Measurements from ENCODE around the gene MEX3A.

MEX3A gene

GRCh38 chr1:156078728-156079127, 3.5 kb downstream of the MEX3A start:
- H3K4me3 ChIP-seq (ENCODE audit: low read depth, low read length): no peak overlapping the region
- no peak overlapping the region for H3K27ac ChIP-seq
- TF ChIP-seq, protein P1, sequence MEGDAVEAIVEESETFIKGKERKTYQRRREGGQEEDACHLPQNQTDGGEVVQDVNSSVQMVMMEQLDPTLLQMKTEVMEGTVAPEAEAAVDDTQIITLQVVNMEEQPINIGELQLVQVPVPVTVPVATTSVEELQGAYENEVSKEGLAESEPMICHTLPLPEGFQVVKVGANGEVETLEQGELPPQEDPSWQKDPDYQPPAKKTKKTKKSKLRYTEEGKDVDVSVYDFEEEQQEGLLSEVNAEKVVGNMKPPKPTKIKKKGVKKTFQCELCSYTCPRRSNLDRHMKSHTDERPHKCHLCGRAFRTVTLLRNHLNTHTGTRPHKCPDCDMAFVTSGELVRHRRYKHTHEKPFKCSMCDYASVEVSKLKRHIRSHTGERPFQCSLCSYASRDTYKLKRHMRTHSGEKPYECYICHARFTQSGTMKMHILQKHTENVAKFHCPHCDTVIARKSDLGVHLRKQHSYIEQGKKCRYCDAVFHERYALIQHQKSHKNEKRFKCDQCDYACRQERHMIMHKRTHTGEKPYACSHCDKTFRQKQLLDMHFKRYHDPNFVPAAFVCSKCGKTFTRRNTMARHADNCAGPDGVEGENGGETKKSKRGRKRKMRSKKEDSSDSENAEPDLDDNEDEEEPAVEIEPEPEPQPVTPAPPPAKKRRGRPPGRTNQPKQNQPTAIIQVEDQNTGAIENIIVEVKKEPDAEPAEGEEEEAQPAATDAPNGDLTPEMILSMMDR (IDR thresholded peaks at IDR 0.05; ENCODE audit: low read depth, low read length, missing control alignments): no peak
- peaks cover 12% of the 10 kb centered on the region for H3K36me3 ChIP-seq (replicated peaks)
- in situ Hi-C loops (cut with HindIII; ENCODE audit: low pct_ligation_motif_present, low sequenced_read_pairs): no loop called here
- DNase-seq: no peak
- H3K27me3 ChIP-seq (replicated peaks): no peaks in the 10 kb centered on the region

DNA sequence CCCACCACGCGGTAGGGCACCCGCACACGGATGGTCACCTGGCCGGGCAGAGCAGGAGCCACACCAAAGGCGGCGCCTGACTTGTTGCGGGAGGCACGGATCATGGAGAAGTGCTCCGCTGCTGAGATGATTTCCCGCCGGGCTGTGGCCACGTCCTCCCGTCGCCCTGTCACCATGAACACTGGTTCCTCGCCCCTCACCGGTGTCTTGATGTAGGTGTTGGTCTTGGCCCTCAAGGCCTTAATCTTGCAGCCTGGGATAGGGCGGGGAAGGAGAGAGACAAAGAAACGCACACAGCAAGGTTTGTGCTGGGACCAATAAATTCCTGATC, 4.9 kb downstream of the MEX3A start:
- in situ Hi-C loops (cut with HindIII; ENCODE audit: low pct_ligation_motif_present, low sequenced_read_pairs): no loop called here
- no peak overlapping the region for H3K27ac ChIP-seq
- H3K4me3 ChIP-seq (ENCODE audit: low read depth, low read length): no peak overlapping the region
- H3K36me3 ChIP-seq (replicated peaks): peaks cover 12% of the 10 kb centered on the region
- TF ChIP-seq, protein P1 (IDR thresholded peaks at IDR 0.05; ENCODE audit: low read depth, low read length, missing control alignments): no peak
- no peak for DNase-seq
- H3K27me3 ChIP-seq (replicated peaks): no peaks in the 10 kb centered on the region

DNA sequence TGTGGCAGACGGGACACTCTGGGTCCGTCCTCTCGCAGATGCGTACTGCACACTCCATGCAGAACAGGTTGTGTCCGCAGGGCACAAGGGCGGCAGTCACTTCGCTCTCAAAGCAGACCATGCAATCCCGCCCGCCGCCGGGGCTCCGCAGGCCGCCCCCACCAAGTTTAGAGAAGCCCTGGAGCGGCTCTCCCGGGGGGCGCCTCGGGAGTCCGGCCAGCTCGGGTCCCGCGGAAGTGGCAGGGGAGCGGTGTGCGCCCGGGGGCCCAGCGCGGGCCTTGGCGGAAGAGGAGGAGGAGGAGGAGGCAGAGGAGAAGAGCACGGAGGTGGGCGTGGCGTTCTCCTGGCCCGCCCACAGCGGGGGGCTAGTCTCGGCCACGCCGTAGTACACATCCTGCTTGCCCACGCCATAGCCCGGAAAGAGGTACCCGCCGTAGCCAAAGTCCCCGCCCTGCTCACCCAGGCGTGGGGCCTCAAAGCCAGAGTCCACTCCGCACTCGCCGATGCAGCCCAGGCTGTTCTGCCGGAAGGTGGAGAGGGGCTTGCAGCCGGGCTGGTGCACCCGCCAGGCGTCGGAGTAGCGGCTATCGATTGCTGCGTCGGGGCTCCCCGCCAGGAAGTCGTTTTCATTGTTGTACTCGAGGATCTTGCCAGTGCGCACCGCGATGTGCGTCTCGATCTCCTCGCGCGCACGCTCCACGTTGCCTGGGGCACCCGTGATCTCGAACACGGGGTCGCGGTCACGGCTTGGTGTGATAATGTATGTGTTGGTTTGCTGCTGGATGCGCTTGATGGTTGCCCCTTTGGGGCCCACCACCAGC, 5.4 kb downstream of the MEX3A start:
- Histone ChIP-seq H3K27ac (no peak overlapping the region), H3K36me3 (replicated peaks) (peaks cover 12% of the 10 kb centered on the region), H3K4me3 (ENCODE audit: low read depth, low read length) (peak overlapping the region; percentile 20), H3K27me3 (replicated peaks) (no peaks in the 10 kb centered on the region)
- no peak for DNase-seq
- TF ChIP-seq, protein P1 (IDR thresholded peaks at IDR 0.05; ENCODE audit: low read depth, low read length, missing control alignments): no peak
- in situ Hi-C loops (cut with HindIII; ENCODE audit: low pct_ligation_motif_present, low sequenced_read_pairs): no loop called here

GRCh38 chr1:156075775-156076204, 6.5 kb downstream of the MEX3A start:
- Histone ChIP-seq H3K36me3 (replicated peaks) (peaks cover 12% of the 10 kb centered on the region), H3K27ac (no peak overlapping the region), H3K4me3 (ENCODE audit: low read depth, low read length) (no peak overlapping the region), H3K27me3 (replicated peaks) (no peaks in the 10 kb centered on the region)
- in situ Hi-C loops (cut with HindIII; ENCODE audit: low pct_ligation_motif_present, low sequenced_read_pairs): no loop called here
- TF ChIP-seq, protein P1 (IDR thresholded peaks at IDR 0.05; ENCODE audit: low read depth, low read length, missing control alignments): no peak
- DNase-seq: no peak

DNA sequence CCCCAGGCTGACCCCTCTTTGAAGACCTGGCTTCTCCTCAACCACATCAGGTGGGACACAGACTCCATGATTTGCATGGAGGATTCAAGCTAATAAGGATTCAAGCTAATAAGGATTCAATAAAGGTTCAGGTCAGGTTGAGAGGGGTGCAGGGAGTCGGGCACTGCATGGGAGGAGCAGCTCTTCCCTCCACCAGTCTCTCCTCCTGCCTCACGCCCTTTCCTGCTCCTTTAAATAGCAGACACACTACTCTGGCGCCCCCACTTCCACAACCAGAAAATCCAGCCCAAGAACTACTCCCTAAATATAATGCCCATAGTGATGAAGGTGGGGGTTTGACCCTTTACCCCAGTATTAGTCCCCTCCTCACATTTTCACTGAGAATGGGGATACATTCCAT, 7.1 kb downstream of the MEX3A start:
- TF ChIP-seq, protein P1 (IDR thresholded peaks at IDR 0.05; ENCODE audit: low read depth, low read length, missing control alignments): peak; percentile 14
- Histone ChIP-seq H3K4me3 (ENCODE audit: low read depth, low read length) (no peak overlapping the region), H3K27ac (no peak overlapping the region), H3K27me3 (replicated peaks) (no peaks in the 10 kb centered on the region), H3K36me3 (replicated peaks) (peaks cover 12% of the 10 kb centered on the region)
- in situ Hi-C loops (cut with HindIII; ENCODE audit: low pct_ligation_motif_present, low sequenced_read_pairs): no loop called here
- no peak for DNase-seq

- TF ChIP-seq, protein P1 (IDR thresholded peaks at IDR 0.05; ENCODE audit: low read depth, low read length, missing control alignments): no peak
- Histone ChIP-seq H3K27me3 (replicated peaks) (no peaks in the 10 kb centered on the region), H3K4me3 (ENCODE audit: low read depth, low read length) (no peak overlapping the region), H3K27ac (no peak overlapping the region), H3K36me3 (replicated peaks) (peaks cover 12% of the 10 kb centered on the region)
- in situ Hi-C loops (cut with HindIII; ENCODE audit: low pct_ligation_motif_present, low sequenced_read_pairs): no loop called here
- DNase-seq: no peak
Measured at GRCh38 chr1:156074661-156075060, 7.6 kb downstream of the MEX3A start.
